ENCODE data around the gene NLRP12. TPM values are rescaled to one million over a fixed set of nuclear protein-coding genes. Genes with fewer than 3 reads are reported as not detected.
"Not testable (repeated sequence)": the region's sequence is repeated elsewhere in the genome, so short reads cannot be mapped to it uniquely, and the experiment has no call there.

Gene NLRP12
- total and polyA plus RNA-seq, 2 of the 4 experiments (the other 2 are of a cell fraction): not detected

- H4K20me1 ChIP-seq (ENCODE audit: insufficient read depth, low read length); H3K23ac ChIP-seq (ENCODE audit: low read depth, low read length); H2AK9ac ChIP-seq (replicated peaks; ENCODE audit: low read depth, low read length, poor library complexity); H4K8ac ChIP-seq (ENCODE audit: low read depth in 2 of 2, low read length in 2 of 2); H2BK5ac ChIP-seq (ENCODE audit: low read depth, low read length, poor library complexity, severe bottlenecking); H3K36me3 ChIP-seq (ENCODE audit: control insufficient read depth, insufficient read depth, low read length); H3K4ac ChIP-seq (ENCODE audit: low read depth, low read length); DNase-seq; BruUV-seq (replicated peaks); H3K9me1 ChIP-seq (ENCODE audit: insufficient read depth, low read length); ATAC-seq (ENCODE audit: low read depth); POLR2A ChIA-PET (ENCODE audit: unreplicated experiment); H3K56ac ChIP-seq (ENCODE audit: extremely low read depth, insufficient read depth, low read length); intact Hi-C loops (cut with micrococcal nuclease); H3K4me3 ChIP-seq (ENCODE audit: insufficient read depth, low read depth, low read length); H4K5ac ChIP-seq (ENCODE audit: low read depth, low read length); H3K4me2 ChIP-seq (ENCODE audit: low read depth, low read length); H3K79me1 ChIP-seq (ENCODE audit: low read depth in 1 of 2, low read length in 2 of 2); in situ Hi-C loops (cut with MboI; ENCODE audit: low sequenced_read_pairs); H3K9ac ChIP-seq (ENCODE audit: low read depth, low read length); H2BK120ac ChIP-seq (ENCODE audit: low read depth, low read length); H3K27ac ChIP-seq (ENCODE audit: insufficient read depth, low read length); H2AFZ ChIP-seq (replicated peaks; ENCODE audit: low read length, poor library complexity); H4K91ac ChIP-seq (ENCODE audit: insufficient read depth, low read depth, low read length); H3K18ac ChIP-seq (ENCODE audit: low read depth, low read length); H3K27me3 ChIP-seq (ENCODE audit: control insufficient read depth, insufficient read depth, low read length); H2BK20ac ChIP-seq (ENCODE audit: low read depth, low read length); H3K4me1 ChIP-seq (ENCODE audit: control insufficient read depth, insufficient read depth, low read length); H2AK5ac ChIP-seq (ENCODE audit: low read depth, low read length); dilution Hi-C loops (cut with HindIII; ENCODE audit: low sequenced_read_pairs, unreplicated experiment); H2BK15ac ChIP-seq (ENCODE audit: low read depth, low read length); H3K14ac ChIP-seq (replicated peaks; ENCODE audit: low read depth, low read length): not testable (repeated sequence)
- CTCF ChIA-PET: interaction anchor here (0.7 kb wide), 1 partner anchor 23 kb away, joined by 3 read pairs; no protein-coding TSS in a partner anchor
- 83% methylated on average over 3 of the region's 12 CpGs; no CpG with 5 or more reads in 1 of the 2 experiments for WGBS, 2 experiments (ENCODE audit: extremely low coverage in 2 of 2, insufficient read length in 1 of 2)
- peaks cover 16% of the 10 kb centered on the region for H3K9me3 ChIP-seq (ENCODE audit: control insufficient read depth, insufficient read depth, low read length)
These were observed 54.3 kb downstream of the NLRP12 start for GRCh38 chr19:53769696-53770309.

All from IMR-90 (cell line).